GM06990 (cell line): Measurements from ENCODE around the gene TGDS.

Experiments
- DNase-seq: peaks from one replicate; pipeline ENCODE4 v3.0.0-alpha.2; 2011; ENCODE audit not compliant: insufficient read length; ENCODE audit errors: extremely low read depth
- H3K27me3 ChIP-seq: replicated peaks from 2 replicates; pipeline ENCODE4 v1.6.0; 2011; ENCODE audit warnings: low read length; ENCODE audit not compliant: control insufficient read depth, insufficient read depth
- H3K36me3 ChIP-seq: 2 replicates; pipeline ENCODE4 v1.5.1; 2011; ENCODE audit warnings: low read length; ENCODE audit not compliant: control insufficient read depth, insufficient read depth
- H3K4me3 ChIP-seq: replicated peaks from 2 replicates; pipeline ENCODE4 v1.5.1; 2011; ENCODE audit warnings: low read depth, mild to moderate bottlenecking, control low read depth, low read length
- TF ChIP-seq, protein P1 (sequence below): IDR thresholded peaks from 2 replicates; pipeline ENCODE4 v1.5.1; 2011; ENCODE audit warnings: low read length, control low read depth, mild to moderate bottlenecking, inconsistent platforms; ENCODE audit not compliant: insufficient read depth, poor library complexity, severe bottlenecking

The TGDS gene

DNA sequence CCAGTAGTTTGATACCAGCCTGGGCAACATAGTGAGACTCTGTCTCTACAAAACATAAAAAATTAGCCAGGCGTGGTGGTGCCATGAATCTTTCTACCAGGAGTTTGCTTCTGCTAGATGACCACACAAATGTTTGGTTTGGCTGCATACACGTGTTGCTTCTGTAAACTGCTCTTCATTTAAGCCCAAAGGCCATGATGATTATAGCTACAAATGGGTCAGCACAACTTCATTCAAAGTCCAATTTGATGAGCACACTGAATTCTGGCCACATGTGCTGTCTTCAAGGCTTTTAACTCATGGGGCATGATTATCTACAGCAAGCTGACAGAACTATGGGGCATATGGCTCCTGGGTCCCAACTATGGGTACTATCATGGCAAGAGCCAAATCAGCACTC, 70.2 kb downstream of the TGDS start:
- Histone ChIP-seq H3K4me3 (no peak overlapping the region), H3K36me3 (no peaks in the 10 kb centered on the region), H3K27me3 (no peaks in the 10 kb centered on the region; the same call in 1 of the 2 replicates)
- TF ChIP-seq, protein P1, sequence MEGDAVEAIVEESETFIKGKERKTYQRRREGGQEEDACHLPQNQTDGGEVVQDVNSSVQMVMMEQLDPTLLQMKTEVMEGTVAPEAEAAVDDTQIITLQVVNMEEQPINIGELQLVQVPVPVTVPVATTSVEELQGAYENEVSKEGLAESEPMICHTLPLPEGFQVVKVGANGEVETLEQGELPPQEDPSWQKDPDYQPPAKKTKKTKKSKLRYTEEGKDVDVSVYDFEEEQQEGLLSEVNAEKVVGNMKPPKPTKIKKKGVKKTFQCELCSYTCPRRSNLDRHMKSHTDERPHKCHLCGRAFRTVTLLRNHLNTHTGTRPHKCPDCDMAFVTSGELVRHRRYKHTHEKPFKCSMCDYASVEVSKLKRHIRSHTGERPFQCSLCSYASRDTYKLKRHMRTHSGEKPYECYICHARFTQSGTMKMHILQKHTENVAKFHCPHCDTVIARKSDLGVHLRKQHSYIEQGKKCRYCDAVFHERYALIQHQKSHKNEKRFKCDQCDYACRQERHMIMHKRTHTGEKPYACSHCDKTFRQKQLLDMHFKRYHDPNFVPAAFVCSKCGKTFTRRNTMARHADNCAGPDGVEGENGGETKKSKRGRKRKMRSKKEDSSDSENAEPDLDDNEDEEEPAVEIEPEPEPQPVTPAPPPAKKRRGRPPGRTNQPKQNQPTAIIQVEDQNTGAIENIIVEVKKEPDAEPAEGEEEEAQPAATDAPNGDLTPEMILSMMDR, result no peak
- DNase-seq, result no peak

DNA sequence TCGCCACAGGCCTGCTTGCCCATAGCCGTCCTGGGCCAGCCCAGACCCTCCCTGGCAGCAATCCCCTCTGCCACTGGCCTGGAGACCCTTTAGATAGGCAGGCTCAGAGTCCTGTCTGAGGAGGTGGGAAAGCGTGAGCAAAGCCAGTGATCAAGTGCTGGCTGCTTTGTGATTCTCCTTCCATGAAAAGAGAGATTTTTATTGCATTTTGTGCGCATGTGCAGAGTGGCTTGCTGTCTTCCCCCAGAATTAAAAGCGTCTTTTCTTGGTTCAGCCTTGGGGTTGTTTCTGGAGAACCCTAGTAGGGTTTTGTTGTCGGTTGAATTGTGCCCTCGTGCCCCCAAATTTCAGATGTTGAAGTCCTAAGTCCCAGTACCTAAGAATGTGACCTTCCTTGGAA, 71.5 kb downstream of the TGDS start:
- Histone ChIP-seq H3K36me3 (no peaks in the 10 kb centered on the region), H3K27me3 (no peaks in the 10 kb centered on the region; the same call in 1 of the 2 replicates), H3K4me3 (no peak overlapping the region)
- TF ChIP-seq, protein P1, result no peak
- no peak for DNase-seq
